Measurements from ENCODE around the gene ADAD2.

GRCh38 chr16:84242839-84243238, 51.9 kb downstream of the ADAD2 start:
- no peak for TF ChIP-seq CTCF (IDR thresholded peaks at IDR 0.05; ENCODE audit: extremely low read depth in 1 of 2, insufficient read depth in 1 of 2, low read depth in 1 of 2, low read length in 2 of 2)
- TF ChIP-seq EZH2 (IDR thresholded peaks at IDR 0.05; ENCODE audit: borderline replicate concordance, low read depth, low read length, severe bottlenecking): no peak
- no peak for TF ChIP-seq JUN (IDR thresholded peaks at IDR 0.05; ENCODE audit: borderline replicate concordance, insufficient read depth, insufficient read length, low read depth)
- TF ChIP-seq POLR2A (IDR thresholded peaks at IDR 0.05; ENCODE audit: low read depth, low read length): no peak
- TF ChIP-seq POLR2AphosphoS5 (IDR thresholded peaks at IDR 0.05; ENCODE audit: insufficient read depth, low read depth, low read length): no peak
- TF ChIP-seq MYC (IDR thresholded peaks at IDR 0.05; ENCODE audit: low read depth, low read length): no peak
